Activated CD4-positive, CD25-positive, alpha-beta regulatory T cell (primary cell): ENCODE measurements around the gene HAAO.
"Not testable (repeated sequence)": the region's sequence is repeated elsewhere in the genome, so short reads cannot be mapped to it uniquely, and the experiment has no call there.

Source experiments
- DNase-seq, 4 experiments: peaks; one replicate each; lab custom pipeline; 2025; lab: John Stamatoyannopoulos, UW

The HAAO gene

GRCh38 chr2:42792583-42793333 is at the start of gene HAAO:
TSS of gene HAAO (minus strand) at chr2:42792583. CDS start at chr2:42792536, 47 bp downstream.
- no peak for DNase-seq

DNA sequence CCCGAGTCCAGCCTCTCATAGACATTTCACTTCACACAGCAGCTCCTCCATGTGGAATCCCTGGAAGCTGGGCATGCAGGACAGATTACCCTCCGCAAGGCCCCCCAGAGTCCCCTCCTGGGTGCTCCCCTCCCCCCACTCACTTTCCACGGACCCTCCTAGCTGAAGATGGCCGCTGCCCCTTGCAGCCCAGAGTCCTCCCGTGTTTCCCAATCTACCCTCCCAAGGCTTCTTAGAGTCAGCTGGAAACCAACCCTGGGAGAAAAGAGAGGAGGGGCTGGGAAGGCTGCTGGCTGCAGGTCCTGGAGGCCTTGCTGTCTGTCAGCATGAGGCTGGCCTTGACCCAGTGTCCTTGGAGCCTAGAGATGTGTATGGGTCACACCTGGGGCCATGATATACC is 49.0 kb upstream of the HAAO start:
- DNase-seq: no peak

GRCh38 chr2:42840760-42841159 is 48.4 kb upstream of the HAAO start:
- no peak for DNase-seq

GRCh38 chr2:42839809-42840501 is 47.6 kb upstream of the HAAO start:
- no peak for DNase-seq

DNA sequence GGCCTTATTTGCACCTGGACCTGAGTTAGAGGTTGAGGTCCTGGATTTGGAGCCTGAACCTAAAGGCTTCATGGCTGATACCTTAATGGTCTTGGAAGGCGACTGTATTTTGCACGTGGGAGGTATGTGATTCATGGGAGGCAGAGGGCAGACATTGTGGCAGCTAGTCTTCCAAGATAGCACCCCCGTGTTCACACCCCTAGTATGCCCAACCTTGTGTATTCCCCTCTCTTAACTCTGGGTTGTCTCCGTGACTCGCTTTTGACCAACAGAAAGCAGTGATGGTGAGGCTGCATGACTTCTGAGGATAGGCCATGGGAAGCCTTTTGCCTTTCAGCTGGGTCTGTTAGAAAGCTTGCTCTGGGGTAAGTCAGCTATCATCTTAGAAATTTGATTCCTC is 45.8 kb upstream of the HAAO start:
- no peak for DNase-seq

- no peak for DNase-seq
Measured at GRCh38 chr2:42835577-42836371, 43.4 kb upstream of the HAAO start.

- no peak for DNase-seq
Measured at GRCh38 chr2:42834161-42834560, 41.8 kb upstream of the HAAO start.

DNA sequence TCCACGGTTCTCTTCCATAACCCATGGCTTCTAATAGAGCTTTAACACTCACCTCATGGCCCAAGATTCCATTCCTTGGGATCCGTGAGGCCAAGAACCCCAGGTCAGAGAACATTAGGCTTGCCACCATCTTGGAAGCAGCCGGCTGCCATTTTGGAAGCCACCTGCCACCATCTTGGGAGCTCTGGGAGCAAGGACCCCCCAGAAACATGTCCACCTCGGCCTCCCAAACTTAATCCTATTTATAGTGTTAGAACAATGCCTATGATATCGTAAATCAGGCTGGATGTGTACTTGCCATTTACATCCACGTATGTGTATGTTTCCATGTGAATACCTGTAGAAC is 39.9 kb upstream of the HAAO start:
- no peak for DNase-seq

DNA sequence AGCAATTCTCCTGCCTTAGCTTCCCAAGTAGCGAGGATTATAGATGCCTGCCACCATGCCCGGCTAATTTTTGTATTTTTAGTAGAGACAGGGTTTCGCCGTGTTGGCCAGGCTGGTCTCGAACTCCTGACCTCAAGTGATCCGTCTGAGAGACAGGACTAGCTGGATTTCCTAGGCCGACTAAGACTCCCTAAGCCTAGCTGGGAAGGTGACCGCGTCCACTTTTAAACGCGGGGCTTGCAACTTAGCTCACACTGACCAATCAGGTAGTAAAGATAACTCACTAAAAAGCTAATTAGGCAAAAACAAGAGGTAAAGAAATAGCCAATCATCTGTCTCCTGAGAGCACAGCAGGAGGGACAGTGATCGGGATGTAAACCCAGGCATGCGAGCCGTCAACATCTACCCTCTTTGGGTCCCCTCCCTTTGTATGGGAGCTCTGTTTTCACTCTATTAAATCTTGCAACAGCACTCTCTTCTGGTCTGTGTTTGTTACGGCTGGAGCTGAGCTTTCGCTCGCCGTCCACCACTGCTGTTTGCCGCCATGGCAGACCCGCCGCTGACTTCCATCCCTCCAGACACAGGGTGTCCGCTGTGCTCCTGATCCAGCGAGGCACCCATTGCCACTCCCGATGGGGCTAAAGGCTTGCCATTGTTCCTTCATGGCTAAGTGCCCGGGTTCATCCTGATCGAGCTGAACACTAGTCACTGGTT is 39.3 kb upstream of the HAAO start:
- not testable (repeated sequence) for DNase-seq

DNA sequence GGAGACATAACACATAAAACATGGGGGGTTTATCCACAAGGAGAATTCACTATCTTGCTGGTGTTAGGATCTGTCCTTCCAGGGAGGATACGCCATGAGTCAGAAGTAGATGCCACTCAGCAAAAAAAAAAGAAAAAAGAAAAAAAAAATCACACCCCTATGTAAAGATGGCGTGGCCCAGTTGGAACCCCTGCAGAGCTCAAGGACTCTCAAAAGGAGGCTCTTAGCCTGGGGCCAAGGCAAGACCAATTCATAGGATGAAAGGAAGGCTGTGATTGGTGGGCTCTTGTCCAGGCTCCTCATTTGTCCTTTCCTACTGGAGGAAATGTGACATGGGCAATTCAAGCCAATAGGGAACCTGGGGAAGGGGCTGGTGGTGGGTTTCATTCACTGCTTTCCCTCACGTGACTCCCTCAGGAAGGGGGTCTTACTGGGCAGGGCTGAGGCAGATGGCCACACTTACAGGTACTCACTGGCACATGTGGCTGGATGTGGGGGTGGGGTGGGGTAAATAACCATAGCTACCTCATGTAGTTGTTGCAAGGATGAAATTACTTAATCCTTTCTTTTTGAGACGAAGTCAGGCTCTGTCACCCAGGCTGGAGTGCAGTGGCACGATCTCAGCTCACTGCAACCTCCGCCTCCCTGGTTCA is 38.7 kb upstream of the HAAO start:
- DNase-seq: no peak

- no peak for DNase-seq
Measured at GRCh38 chr2:42829671-42830440, 37.5 kb upstream of the HAAO start.

DNA sequence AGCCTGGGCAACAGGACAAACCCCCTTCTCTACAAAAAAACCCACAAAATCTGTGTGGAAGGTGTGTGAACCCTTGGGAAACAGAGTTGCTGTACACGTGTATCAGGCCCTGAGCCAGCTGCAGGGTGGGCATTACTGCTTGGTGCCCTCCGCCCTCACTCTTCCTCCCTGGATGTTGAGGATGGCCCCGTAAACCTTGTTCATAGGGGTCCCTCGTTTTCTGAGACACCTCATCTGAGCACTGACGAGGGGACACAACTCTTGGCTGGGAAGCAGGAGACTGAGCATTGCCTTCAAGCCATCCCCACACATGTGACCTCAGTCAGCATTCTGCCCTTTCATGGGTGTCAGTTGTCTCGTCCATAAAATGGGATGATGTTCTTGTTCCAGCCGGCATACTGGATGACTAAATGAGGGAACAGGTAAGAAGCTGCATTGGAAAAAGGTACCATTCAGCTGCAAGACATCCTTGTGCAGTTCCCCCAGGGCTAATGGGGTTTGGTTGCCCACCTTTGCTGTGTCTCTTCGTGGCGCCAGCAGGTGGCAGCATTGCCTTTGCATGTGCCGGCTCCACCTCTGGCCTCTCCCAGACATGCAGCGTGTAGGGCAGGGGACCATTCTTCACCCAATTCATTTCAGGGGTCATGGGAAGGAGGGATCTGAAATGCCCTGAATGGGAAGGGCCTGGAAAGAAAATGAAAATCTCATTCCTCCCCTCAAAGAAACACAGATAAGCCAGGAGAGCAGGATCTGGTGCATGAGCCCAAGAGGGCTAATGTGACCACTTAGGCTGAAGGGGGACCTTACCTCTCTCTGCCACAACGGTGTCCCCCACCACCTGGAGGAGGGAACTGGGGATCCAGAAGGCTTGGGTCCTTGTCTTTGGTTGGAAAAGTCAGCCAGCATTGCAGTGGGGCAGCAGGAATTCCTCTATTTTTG is 36.4 kb upstream of the HAAO start:
- DNase-seq: peak; percentile 11 to 33 (median 28)

DNA sequence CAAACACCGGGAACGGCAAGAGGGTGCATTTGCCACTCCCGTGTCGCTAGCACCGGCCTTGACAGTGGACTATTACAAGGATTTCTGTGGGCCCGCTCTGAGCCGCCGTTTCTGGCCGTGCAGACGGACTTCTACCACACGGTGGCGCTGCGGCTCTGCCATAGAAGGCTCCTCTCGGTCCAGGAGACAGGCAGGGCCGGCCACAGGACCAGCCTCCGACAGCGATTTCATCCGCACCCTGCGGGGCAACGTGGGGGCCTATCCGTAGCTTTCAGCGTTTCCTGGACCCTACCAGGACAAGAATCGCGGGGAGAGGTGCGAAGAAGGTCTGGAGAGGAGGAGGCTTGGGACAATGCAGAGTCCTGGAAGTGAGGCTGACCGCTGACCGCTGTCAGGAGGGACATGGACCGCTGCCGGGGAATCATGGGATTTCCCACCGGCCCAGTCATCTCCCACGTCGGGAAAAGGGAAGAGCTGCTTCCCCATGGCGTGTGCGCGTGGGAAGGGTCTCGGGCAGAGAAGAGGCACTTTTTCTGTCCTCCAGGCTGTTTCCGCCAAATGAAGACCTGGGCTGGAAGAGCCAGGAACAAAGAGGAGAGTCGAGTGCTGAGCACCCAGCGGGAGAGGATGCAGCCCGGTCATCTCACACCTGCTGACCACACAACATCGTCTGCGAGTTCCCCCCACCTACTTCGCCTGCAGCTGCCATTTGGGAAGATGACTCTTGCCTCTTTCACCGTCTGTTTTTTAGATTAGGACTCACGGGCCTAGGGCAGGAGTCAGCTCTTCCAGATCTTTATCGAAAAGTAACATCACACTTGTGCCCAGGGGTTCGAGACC is 35.5 kb upstream of the HAAO start:
- DNase-seq: peak; percentile 52 to 74 (median 66)

DNA sequence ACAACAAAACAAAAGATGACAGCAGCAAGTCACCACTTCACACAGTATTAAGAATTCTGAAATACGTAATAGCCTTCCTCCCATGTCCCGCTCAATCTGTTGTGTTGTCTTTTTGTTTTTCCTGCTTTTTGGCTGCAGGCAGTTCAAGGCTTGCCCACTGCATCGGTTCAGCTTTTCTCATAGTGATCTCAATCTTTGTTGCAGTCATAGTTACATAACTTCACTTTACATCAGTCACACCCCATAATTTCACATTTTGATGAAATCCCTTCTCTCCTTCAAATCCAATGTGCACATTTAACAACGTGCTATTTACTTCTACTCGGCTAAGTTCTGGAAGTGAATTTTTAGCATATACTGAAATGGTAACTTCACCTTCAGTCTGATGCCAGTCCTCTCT is 33.8 kb upstream of the HAAO start:
- DNase-seq: no peak

DNA sequence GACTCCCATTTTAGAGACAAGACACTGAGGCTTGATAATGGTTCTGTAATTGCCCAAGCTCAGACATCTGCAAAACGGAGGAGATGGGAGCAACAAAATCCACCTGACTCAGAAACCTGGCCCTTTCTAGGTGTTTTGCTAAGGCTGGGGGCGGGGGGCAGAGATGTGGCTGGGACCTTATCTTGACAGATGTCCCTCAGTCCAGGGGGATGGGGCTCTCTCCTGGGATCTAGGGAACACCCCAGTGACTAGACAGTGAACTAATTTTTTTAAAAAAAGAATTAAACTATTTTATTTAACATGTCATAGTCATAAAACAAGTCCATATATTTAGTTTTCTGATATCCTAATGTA is 32.0 kb upstream of the HAAO start:
- no peak for DNase-seq

DNA sequence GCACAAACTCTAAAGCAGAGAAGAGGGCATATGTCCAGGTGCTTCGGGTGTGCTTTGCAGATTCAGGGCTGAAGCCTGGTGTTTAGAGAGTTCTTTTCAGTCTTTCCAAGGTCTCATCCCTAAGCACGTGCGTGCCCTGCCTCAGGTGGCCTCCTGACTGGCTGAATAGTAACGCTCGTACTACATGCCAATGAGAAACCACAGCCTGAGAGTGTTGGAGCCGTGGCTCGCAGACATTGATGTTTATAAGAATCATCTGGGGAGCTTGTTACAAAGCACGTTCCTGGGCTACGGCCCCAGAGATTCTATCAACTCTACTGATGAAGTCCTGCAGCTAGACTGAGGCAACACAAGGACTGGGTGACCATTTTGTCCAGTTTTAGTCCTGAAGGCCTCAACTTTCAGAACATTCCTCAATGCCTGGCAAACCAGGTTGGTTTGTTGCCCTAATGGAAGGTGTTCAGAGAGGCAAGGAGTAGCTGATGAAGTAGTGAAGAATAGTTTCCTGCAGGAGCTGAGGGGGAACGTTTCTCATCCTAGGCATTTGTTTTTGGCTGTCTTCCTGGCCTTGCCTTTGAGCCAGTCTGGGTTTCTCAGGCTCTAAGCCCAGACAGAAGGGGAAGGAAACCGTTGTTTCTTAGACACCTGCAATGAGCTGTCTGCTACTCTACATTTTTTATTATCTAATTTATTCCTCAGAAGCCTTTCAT is 31.5 kb upstream of the HAAO start:
- no peak for DNase-seq

DNA sequence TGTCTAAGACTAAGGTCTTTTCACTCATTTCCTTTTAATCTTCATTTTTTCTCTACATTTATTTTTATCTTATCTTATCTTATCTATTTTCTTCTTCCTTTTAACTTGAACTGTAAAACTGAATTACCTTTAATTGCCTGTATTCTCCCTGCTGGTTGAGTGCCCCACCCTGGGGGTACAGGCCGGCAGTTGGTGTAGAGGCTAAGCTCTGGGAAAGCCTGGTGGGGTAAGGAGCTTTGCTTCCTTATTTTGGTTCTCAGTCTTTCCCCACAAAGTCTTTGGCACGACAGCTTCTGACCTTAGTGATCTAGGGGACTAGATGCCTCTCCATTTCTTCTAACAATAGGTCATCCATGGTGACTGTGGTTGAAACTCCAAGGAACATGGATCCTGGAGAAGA is 26.8 kb upstream of the HAAO start:
- no peak for DNase-seq

- no peak for DNase-seq
Measured at GRCh38 chr2:42815726-42816125, 23.3 kb upstream of the HAAO start.
